Measurements from ENCODE around the gene PRDM2.

The PRDM2 gene

DNA sequence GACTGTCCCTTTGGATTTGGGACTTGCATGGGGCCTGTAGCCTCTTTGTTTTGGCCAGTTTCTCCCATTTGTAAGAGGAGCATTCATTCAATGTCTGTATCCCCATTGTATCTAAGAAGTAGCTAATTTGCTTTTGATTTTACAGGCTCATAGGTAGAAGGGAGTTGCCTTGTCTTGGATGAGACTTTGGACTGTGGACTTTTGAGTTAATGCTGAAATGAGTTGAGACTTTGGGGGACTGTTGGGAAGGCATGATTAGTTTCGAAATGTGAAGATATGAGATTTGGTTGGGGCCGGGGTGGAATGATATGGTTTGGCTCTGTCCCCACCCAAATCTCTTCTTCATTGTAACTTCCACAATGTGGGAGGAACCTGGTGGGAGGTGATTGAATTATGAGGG, 151.7 kb downstream of the PRDM2 start:
- no peak for DNase-seq (ENCODE audit: low read depth)

DNA sequence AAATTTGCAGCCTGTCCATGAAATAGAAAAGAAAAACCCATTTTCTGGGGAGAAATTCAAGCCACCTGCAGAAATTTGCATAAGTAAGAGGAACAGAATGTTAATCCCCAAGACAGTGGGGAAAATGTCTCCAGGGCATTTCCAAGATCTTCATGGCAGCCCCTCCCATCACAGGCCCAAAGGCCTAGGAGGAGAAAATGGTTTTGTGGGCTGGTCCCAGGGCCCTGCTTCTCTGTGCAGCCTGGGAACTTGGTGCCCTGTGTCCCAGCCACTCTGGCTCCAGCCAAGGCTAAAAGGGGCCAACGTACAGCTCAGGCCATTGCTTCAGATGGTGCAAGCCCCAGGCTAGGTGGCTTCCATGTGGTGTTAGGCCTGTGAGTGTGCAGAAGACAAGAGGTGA, 155.6 kb downstream of the PRDM2 start:
- DNase-seq (ENCODE audit: low read depth), result no peak

DNA sequence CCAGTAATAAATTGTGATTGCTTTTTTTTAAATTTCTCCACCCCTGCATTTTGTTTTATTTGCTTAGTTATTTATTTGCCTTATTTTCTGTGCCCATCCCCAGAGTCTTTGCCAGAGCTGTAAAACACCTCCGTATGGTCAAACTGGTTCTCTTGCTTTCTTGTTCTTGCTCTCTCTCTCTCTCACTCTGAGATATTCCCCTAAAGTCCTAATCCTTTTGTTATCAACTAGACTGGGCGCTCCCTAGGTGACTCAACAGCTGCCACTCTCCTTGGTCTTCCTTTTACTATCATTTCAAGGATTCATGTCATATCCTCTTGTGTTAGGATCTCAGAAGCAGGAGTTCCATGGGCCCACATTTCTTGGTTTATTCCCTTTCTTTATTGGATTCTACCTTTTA, 160.0 kb downstream of the PRDM2 start:
- no peak for DNase-seq (ENCODE audit: low read depth)

DNA sequence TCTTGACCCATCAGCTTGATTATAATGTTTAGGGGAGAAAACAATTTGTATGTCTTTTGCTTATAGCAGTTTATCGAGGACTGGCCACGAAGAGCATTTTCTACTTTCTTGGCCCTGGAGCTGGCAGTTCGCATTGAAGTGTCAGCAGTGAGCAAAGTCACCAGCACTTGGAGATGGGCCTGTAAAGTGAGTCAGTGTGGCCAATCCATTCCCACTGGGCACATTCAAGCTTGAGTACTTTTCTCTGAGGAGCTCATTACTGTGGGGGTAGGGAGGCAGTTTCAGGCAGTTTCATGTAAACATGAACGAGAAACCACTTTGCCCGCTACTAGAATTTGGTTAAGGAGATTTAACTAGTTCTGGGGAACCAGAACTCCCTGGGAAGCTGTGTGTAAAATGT, 164.8 kb downstream of the PRDM2 start:
- DNase-seq (ENCODE audit: low read depth), result no peak

DNA sequence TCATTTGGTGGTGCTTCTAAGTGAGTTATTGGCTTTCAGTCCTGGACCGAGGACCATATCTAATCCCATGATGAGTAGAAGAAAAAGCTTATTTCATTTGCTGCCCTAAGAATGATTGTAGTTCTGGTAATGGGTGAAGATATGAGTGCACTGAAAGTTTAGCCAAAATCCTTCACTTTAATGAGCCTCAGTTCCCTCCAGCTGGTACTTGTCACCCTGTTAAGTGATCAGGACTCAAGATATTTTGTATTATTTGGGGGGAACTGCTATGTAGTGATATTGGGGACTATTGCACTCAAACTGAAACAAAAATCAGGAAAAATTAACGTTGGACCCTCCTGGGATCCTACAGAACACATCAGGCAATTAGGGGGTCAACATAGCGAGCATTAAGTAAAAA, 165.9 kb downstream of the PRDM2 start:
- no peak for DNase-seq (ENCODE audit: low read depth)

DNA sequence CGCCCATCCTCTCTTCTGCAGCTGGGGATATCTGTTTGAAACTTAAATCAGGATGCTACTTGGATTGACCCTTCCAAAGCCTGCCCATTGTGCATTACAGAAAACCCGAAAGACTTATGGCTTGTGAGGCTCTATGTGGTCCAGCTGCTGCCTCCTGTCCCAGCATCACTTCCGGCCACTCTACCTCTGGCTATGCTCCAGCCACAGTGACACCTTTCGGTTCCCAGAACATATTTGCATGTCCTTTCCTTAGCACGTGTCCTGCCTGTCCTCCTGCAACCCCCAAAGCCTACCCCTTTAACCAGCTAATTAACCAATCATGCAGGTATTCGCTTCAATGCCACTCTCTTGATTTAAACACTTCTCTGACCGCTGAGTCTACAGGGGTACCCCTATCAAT, 167.6 kb downstream of the PRDM2 start:
- DNase-seq (ENCODE audit: low read depth), result no peak

DNA sequence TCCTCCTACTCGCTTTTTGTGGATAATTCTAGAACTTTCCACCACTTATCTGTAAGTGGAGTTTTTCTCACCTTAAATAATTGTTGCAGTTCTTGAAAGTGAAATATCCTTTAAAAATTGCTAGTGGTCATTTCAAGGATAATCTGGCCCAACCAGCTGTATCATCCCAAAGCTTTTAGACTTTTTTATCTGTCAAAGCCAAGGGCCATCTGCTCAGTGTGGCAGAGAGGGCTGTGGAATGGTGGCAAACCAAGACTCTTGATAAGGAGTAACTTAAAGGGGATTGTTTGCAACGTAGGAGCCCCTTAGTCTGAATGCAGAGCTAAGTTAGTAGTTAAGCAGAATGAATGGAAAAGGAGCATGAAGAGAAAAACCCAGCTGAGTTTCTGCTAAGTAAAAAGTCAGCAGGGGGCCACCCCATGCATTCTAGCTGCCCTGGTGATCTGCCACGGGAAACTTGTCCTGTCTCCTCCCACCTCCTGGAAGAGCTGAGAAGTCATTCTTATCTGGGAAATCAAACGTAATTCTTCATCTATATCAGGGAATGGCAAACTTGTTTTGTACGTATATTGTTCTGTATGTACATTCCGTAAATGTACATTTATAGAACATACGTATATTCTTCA, 169.3 kb downstream of the PRDM2 start:
- DNase-seq (ENCODE audit: low read depth), result no peak

DNA sequence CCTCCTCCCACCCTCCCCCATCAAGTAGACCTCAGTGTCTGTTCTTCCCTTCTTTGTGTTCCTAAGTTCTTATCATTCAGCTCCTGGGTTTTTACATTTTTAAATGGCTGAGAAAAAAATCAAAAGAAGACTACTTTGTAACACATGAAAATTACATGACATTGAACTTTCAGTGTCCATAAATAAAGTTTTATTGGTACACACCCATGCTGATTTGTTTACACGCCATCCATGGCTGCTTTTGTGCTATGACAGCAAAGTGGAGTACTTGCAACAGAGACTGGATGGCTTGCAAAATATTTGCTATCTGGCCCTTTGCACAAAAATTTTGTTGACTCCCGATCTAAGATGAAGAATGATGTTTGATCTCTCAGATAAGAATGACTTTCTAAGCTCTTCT, 171.4 kb downstream of the PRDM2 start:
- no peak for DNase-seq (ENCODE audit: low read depth)

DNA sequence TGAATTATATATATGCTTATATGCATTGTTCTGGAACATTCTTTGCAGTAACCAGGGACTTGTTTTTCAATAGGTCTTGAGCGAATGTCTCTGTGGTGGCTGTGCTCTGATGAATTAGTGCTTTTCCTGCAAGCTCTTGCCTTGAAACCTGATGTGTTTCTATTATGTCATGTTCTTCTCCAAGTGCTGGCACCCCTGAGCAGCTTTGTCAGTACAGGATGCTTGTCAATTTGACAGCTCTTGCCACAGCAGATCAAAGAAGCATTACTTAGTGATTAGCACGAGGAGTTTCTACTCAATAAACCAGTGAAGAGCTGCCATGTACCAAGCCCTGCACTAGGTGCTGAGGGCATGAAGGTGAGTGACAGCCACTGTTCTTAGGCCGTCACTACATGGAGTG, 171.9 kb downstream of the PRDM2 start:
- no peak for DNase-seq (ENCODE audit: low read depth)

DNA sequence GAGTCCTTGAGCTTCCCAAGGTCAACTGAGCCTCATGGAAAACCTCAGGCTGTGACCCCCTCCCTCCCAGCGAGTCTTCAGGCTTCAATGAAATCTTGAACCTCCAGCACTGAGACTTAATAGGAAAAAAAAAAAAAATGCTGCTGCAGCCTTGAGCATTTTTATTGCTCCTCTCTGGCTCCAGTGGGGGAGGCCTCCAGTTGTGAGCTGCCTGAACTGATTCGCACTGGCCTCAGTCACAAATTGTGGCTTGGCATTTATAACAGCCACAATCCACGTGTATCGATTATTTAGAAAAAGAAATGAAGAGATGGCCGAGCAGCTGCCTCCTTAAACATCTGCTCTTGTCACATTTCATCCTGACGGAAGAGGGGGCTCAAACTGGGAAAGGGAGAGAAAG, 173.0 kb downstream of the PRDM2 start:
- DNase-seq (ENCODE audit: low read depth), result no peak
